Activated CD4-positive, alpha-beta T cell treated with anti-CD3 and anti-CD28 coated beads, Interleukin-2, Interleukin-4, amounts not matched to agents 100 ng/mL and 50 ng/mL, durations not matched to agents 16 hours and 8 hours (primary cell): Measurements from ENCODE around the gene FAM50A.

Experiments
- DNase-seq: peaks from one replicate; pipeline ENCODE4 v3.0.0-alpha.2; 2020; ENCODE audit warnings: low spot score

FAM50A gene

DNA sequence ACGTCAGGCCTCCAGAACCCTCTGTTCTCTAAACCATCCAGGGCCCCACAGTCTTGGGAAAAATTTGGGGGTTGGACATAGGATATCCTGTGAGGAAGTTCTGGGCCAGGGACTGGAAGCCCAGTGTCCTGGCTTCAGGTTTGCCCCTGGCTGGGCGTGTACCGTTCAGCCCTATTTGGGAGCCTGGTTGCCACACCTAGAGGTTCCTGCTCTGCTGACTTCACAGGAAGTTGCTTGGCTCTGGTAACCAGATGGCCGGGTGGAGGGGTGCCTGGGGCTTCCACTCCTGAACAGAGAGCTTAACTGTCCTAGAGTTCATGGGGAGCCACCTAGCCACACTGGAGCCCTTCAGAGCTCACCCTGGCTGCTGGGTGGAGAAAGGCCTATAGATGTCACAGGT, 31.5 kb upstream of the FAM50A start:
- DNase-seq = peak; percentile 54

DNA sequence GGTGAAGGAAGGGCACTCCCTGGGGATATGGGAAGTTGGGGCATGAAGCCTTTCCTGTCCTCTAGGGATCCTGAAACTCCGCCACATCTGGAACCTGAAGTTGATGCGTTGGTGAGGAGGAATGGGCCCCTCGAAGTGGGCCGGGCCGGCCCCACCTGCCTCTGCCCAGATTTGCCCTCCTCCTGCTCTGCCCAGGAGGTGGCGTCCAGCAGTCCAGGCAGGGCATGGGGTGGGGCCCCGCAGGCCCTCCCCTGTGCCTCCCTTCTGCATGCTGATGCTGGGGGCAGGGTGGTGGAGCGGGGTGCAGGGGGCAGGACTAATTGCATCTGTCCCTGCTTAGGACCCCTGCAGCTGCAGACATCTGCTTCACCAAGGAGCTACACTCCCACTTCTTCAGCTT, 30.8 kb upstream of the FAM50A start:
- no peak for DNase-seq

DNA sequence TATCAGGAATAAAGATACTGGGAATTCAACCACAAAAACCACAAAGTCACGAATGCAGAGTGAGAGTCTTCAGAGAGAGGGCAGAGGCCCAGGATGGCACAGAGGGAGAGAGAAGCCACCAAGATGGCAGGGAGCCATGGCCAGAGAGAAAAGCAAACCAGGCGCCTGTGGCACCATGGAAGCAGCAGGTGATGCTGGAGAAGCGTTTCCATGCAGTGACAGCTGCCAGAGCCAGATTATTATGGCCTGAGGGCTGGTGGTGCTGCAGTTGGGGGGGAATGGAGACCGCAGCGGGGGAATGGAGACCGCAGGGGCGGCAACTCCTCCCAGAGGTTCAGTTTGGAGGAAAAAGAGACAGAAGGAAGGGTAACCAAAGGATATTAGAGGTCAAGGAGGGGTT, 26.8 kb upstream of the FAM50A start:
- DNase-seq = no peak

DNA sequence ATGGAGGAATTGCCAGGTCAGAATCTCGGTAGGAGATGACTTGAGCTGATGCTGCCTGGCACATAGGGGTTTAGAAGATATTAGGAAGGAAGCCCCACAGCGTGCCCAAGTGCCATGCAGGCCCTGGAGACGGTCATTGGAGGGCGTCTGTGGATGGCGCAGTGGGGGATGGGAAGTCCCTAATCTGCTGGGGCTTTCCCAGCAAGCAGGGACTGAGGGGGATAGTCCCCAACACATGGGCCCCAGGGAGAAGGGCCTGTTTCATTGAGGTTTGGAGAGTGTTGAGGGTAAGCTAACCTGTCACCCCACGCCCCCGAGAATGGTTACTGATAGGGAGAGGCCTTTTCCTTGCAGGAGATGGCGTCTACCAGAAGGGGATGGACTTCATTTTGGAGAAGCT, 24.8 kb upstream of the FAM50A start:
- no peak for DNase-seq

DNA sequence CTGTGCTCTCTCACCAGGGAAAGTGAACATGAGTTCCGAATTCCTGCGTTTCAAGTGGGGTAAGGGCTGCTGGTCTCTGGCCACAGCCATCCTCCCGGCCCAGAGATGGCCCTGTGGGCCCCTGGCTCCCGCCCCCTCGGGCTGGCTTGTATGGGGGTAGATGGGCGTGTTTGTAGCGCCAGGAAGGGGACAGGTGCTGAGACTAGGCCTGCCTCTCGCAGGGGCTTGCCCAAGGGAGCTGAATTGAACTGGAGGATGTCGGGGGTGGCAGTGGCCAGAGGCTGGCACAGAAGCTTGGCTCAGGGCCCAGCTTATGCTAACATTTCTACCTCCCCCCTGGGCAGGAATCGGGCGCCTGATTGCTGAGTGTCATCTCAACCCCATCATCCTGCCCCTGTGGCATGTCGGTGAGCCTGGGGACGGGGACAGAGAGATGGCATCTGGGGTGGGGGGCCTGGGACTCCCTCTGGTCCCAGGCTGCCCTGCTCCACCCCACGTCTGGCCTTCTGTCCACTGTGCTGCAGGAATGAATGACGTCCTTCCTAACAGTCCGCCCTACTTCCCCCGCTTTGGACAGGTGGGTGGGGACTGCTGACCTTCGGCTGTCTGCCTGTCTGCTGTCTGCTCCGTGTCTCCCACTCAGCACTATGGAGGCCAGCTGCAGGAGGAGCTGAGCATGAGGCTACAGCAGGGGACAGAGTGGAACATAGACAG, 24.1 kb upstream of the FAM50A start:
- DNase-seq = no peak

DNA sequence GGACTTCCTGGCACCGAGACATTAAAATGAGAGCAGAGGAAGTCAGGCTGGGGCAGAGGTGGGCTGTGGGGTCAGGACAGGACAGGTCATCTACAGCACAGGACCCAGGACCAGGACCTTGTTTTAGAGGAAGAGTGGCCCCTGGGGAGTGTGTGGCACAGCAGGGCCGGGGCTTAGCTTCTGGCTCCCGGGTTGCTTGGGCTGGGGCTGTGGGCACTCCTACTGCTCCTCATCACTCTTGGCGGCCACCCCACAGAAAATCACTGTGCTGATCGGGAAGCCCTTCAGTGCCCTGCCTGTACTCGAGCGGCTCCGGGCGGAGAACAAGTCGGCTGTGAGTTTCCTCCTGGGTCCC, 23.6 kb upstream of the FAM50A start:
- no peak for DNase-seq

DNA sequence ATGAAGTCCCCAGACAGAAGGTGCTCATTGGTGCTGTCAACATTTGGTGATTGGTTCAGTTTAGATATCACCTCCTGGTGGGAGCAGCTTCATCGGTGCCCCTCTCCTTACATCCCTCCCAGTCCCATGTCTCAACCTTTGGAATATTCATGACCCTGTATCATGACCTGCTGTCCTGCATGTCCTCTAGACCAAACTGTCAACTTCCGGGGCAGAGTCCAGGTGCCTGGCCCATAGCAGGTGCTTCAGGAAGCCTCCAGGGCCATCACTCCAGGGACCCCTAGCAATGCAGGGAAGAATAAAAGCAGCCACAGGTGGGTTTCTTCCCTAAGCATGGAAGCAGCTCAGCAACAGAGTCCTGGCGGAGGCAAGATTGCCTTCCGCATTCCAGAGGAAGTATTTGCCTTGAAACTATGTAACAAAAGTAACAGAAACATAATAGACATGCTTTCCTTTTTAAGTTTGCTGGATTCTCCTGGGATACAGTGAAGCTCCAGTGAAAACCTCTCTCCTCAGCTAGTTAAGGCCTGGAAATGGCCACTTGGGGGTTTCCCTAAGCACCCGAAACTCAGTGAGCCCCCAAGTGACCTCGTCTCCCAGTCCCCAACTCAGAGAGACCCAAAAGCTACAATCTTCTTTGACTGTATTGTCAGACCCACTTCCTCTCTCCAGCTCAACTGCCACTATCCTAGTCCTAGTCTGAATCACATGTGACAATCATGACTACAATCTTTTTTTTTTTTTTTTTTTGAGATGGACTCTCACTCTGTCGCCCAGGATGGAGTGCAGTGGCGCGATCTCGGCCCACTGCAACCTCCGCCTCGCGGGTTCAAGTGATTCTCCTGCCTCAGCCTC, 16.8 kb upstream of the FAM50A start:
- DNase-seq = no peak

GRCh38 chrX:154428176-154429171, 15.5 kb upstream of the FAM50A start, which contains the start of gene ATP6AP1:
Gene ATP6AP1, plus strand, starts transcription at chrX:154428677. Its CDS starts 16 bp downstream, at chrX:154428693.
- peak; percentile 91 for DNase-seq

DNA sequence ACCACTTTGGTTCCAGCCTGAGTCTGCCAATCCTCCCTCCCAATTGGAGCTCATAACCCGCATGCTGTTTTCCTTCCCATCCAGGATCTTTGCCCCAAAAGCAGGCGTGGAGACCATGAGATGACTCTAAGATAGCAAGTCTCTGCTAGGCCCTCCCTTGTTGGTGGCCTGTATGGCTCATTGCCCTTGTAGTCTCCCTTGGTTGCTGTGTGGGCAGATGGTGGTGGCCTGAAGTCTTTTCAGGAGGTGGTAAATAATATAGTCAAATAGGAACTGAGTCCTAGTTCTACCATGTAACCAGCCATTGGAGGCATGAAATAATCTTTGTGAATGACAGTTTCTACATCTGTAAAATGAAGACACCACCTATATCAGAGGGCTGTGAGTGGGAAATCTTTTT, 14.2 kb upstream of the FAM50A start:
- DNase-seq = no peak

GRCh38 chrX:154430479-154430878, 13.5 kb upstream of the FAM50A start:
- no peak for DNase-seq

DNA sequence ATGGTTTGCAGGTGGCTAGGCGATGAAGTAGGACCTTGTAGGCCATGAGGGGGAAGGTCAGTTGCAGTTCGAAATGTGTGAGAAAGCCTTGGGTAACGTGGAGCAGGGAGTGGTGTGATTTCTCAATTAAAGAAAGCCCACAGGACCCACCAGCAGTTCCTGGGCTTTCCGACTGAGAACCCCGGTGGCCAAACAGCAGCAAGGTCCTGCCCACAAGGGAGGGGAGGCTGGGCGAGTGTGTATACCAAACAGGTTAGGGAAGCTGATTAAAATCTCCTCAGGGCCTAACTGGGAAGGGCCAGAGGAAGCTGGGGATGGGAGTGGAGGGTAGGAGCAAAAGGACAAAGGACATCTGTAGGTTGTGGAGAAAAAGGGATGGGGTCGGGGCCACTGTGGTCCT, 13.0 kb upstream of the FAM50A start:
- no peak for DNase-seq

- DNase-seq = no peak
These were observed 12.6 kb upstream of the FAM50A start for GRCh38 chrX:154431341-154431740.

GRCh38 chrX:154432210-154432609, 11.7 kb upstream of the FAM50A start:
- DNase-seq = no peak

DNA sequence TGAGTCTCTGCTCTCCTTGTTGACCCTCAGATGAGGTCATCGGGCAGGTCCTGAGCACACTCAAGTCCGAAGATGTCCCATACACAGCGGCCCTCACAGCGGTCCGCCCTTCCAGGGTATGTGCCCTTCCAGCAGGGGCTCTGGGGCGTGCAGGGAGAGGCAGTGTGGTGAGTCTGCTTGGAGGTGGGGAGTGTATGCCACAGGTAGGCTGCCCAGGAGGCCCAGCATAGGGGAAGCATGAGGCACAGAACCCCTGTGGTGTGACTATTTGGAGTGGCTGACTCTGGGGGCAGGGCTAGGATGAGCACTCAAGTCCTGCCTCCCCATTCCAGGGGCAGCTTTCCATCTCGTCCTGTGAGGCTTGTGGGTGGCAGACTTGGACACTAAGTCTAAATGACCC, 10.3 kb upstream of the FAM50A start:
- no peak for DNase-seq

DNA sequence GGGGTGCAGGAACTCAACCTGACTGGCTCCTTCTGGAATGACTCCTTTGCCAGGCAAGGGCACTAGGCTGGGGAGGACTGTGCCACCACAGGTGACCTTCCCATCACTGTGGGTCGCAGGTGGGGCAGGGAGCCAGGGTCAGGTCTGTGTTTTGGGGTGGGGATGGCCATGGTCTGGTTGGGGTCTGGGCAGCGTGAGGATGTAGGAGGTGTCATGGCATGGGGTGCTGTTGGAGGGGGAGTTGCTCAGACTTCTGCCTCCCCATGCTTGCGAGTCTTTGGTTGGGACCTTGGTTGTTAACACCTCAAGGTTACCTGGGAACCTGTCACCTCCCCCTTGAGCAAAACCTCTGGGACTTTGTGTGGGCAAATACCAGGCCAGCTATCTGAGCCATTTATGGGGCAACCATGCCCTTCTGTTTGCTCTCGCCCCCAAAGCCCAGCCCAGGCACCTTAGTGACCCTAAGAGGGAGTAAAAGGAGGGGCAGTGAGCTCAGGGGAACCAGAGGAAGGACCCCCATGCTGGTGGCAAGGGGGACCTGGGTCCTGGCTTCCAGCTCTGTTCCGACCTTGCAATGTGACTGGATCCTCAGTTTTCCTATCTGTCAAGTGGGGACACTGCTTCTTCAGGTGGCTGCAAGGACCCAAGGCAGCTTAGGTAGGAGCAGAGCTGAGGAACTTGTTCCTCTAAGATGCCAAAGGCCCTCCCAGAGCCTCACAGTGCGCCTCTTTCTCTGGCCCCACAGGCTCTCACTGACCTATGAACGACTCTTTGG, 9.4 kb upstream of the FAM50A start:
- DNase-seq = no peak

DNA sequence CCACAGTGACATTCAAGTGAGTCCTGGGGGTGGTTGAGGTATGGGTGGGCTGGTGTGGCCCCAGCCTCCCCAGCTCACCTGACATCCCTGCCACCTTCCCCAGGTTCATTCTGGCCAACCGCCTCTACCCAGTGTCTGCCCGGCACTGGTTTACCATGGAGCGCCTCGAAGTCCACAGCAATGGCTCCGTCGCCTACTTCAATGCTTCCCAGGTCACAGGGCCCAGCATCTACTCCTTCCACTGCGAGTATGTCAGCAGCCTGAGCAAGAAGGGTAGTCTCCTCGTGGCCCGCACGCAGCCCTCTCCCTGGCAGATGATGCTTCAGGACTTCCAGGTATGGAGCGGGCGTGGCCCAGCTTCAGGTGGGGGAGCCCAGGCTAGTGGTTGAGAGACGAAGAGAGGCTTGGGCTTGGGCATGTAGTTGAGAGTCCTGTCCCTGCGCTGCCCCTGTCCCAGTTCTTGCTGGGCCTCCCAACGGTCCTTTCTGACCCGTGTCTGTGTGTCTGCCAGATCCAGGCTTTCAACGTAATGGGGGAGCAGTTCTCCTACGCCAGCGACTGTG, 8.7 kb upstream of the FAM50A start:
- DNase-seq = no peak

DNA sequence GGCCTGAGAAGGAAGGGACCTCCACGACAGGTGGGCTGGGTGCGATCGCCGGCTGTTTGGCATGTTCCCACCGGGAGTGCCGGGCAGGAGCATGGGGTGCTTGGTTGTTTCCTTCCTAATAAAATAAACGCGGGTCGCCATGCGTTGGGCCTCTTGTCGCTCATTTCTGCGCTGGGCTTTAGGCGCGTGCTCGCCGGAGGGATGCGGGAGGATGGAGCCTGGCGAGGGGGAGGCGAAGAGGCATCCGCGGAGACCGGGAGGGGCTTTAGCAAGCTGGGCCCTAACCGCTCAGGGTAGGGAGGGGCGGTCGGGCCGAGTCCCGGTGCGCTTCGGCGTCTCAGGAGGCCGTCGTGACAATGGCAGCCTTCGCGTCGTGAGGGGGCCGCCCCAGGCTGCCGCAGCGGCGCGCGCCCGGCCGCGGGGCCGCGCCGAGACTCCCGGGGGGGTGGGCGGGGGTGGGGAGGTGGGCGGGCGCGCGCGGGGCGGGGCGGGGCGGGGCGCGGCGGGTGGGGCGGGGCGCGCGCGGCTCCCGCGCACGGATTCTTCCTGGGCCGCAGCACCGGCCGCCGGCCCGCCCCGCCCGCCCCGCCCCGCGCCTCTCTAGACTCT, 7.5 kb upstream of the FAM50A start:
- peak; percentile 22 for DNase-seq

DNA sequence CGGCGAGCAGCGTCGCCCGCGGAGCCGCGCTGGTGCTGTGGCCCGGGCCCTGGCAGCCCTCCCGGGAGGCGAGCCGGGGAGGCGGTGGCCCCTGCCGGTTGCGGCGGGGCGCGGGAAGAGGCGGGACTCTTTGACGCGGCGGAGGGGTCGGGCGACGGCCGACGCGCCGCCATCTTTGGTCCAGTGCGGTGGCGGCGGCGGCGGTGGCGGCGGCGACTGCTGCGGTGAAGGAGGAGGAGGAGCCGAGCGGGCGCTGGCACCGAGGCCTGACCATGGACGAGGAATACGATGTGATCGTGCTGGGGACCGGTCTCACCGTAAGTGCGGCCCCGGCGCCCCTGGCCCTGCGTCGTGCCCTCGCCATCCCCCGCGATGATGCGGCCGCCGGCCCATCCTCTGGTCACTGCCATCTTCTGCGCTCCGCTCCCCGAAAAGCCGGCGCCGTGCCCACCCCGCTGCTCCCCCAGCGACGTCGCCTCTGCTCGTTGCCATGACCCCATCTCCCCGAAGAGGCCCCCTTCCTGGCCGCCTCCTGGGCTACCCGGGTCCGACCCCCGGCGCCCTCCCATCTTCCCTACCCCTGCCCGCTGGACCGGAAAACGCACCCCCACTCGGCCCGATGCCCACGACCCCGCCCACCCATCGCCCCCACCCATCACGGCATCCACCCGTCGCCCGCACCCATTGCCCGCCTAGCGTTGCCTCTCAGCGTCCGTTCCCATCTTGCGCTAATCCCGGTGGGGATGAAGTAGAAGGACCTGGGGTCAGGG, 6.8 kb upstream of the FAM50A start, which contains the start of gene GDI1:
Gene GDI1 (plus strand): TSS at position 172 of the 770 bp plus-strand sequence. CDS start 101 bp downstream, at position 273.
- DNase-seq = peak; percentile 47

DNA sequence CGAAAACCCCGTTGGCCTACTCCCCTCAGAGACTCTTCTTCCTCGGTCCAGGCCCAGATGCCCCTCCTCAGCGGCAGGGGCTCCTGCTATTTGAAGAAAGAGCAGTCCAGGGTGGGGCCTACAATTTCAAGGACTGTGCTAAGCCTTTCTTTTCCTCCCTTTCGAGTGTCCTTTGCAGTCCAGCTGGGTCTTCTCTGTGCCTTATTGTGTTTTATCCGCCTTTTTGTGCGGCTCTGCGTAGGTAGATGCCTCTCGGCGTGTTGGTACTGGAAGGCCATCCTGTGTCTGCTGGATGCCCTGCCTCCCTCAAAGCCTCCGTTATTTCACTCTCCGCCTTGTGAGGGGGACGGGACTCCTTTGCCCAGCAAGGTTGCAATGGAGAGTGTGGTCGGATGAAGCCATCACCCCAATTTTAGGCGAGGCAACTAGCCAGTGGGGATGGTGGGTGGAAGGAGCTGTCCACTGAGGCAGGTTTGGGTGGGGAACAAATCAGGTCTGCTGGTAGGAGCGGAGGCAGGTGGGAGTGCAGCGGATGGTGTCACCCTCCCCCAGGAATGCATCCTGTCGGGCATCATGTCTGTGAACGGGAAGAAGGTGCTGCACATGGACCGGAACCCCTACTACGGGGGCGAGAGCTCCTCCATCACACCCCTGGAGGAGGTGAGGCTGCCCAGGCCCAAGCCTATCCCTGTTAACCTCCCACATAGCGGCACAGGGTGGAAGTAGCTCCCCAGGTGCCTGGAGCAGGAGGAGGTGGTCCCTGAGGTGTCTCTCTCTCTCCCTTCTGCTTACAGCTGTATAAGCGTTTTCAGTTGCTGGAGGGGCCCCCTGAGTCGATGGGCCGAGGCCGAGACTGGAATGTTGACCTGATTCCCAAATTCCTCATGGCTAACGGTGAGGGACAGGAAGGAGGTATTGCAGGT, 5.7 kb upstream of the FAM50A start:
- DNase-seq = no peak
